K562 (cell line): ENCODE measurements around the gene ULBP2. TPM values are rescaled to one million over a fixed set of nuclear protein-coding genes. Genes with fewer than 3 reads are reported as not detected.
A peak's percentile ranks its signal among the peaks of the same experiment; 100 is the strongest.

Source experiments
- ATF3 ChIP-seq, 2 experiments: fragments of 450-650 bp in 1 of 2; sonication (generic) in 1 of 2; formaldehyde crosslinking in 1 of 2; IDR thresholded peaks in 1 of 2; conservative IDR thresholded peaks in 1 of 2; 2 replicates each; pipeline versions ENCODE4 v1.6.1 to v1.8.1; 2016 to 2023; ENCODE audit warnings: mild to moderate bottlenecking in 2 of 2, moderate library complexity in 2 of 2, inconsistent platforms in 1 of 2, missing genetic modification reagents in 1 of 2
- BRF2 ChIP-seq: IDR thresholded peaks from 3 replicates; pipeline ENCODE4 v1.6.1; 2011; ENCODE audit warnings: borderline replicate concordance, mild to moderate bottlenecking; ENCODE audit not compliant: insufficient read length, insufficient read depth
- CTBP1 ChIP-seq: fragments of 450-650 bp; IDR thresholded peaks from 2 replicates; pipeline ENCODE4 v1.6.1; 2016; ENCODE audit warnings: borderline replicate concordance
- ETV5 ChIP-seq: sonication (generic); formaldehyde crosslinking; IDR thresholded peaks from 2 replicates; pipeline ENCODE4 v1.4.0; 2020; ENCODE audit warnings: low read depth, mild to moderate bottlenecking, missing genetic modification reagents
- EWSR1 ChIP-seq: fragments of 450-650 bp; IDR thresholded peaks from 2 replicates; pipeline ENCODE4 v1.6.1; 2018; ENCODE audit warnings: borderline replicate concordance, mild to moderate bottlenecking, low read depth, moderate library complexity; ENCODE audit not compliant: partially characterized antibody
- GABPA ChIP-seq: fragments of 200-800 bp; sonication (Bioruptor generic); conservative IDR thresholded peaks from 2 replicates; pipeline ENCODE4 v1.6.1; 2016; ENCODE audit warnings: low read depth, missing genetic modification characterization, missing compliant biosample characterization
- GATAD2B ChIP-seq: fragments of 450-650 bp; IDR thresholded peaks from 2 replicates; pipeline ENCODE4 v1.6.1; 2017; ENCODE audit warnings: mild to moderate bottlenecking, borderline replicate concordance
- GTF2F1 ChIP-seq: IDR thresholded peaks from 2 replicates; pipeline ENCODE4 v1.6.1; 2011; ENCODE audit warnings: low read depth, low read length, improper control_type of control experiment
- ILF3 ChIP-seq: fragments of 450-650 bp; IDR thresholded peaks from 2 replicates; pipeline ENCODE4 v1.6.1; 2018; ENCODE audit warnings: antibody characterized with exemption, mild to moderate bottlenecking, moderate library complexity, borderline replicate concordance
- MBD1 ChIP-seq: fragments of 250-450 bp; sonication (Bioruptor Pico); IDR thresholded peaks from 2 replicates; pipeline ENCODE4 v1.8.0; 2022; ENCODE audit warnings: inconsistent platforms
- PCBP1 ChIP-seq: fragments of 200-400 bp; formaldehyde crosslinking; IDR thresholded peaks from 2 replicates; pipeline ENCODE4 v1.6.1; 2018; ENCODE audit warnings: mild to moderate bottlenecking, low read depth, low read length; ENCODE audit not compliant: poor library complexity, severe bottlenecking
- RBM14 ChIP-seq: fragments of 200-400 bp; formaldehyde crosslinking; IDR thresholded peaks from 2 replicates; pipeline ENCODE4 v1.6.1; 2018; ENCODE audit warnings: low read depth, mild to moderate bottlenecking, low read length, moderate library complexity, borderline replicate concordance; ENCODE audit not compliant: insufficient read depth
- SIN3B ChIP-seq: fragments of 450-650 bp; IDR thresholded peaks from 2 replicates; pipeline ENCODE4 v1.6.1; 2017; ENCODE audit warnings: low read depth, mild to moderate bottlenecking, moderate library complexity
- SMARCA5 ChIP-seq: fragments of 450-650 bp; IDR thresholded peaks from 2 replicates; pipeline ENCODE4 v1.6.1; 2016
- SRSF3 ChIP-seq: fragments of 200-400 bp; formaldehyde crosslinking; IDR thresholded peaks from 2 replicates; pipeline ENCODE4 v1.6.1; 2016; ENCODE audit warnings: mild to moderate bottlenecking, low read length, moderate library complexity; ENCODE audit not compliant: insufficient read depth
- ZBTB34 ChIP-seq: fragments of 250-450 bp; sonication (Bioruptor Pico); IDR thresholded peaks from 2 replicates; pipeline ENCODE4 v1.8.0; 2021; ENCODE audit warnings: mild to moderate bottlenecking, moderate library complexity
- ZFP1 ChIP-seq: fragments of 450-650 bp; formaldehyde crosslinking; IDR thresholded peaks from 2 replicates; pipeline ENCODE4 v1.4.0; 2020; ENCODE audit warnings: mild to moderate bottlenecking, mixed read lengths
- ZFPM2 ChIP-seq: fragments of 250-450 bp; sonication (Bioruptor Pico); IDR thresholded peaks from 2 replicates; pipeline ENCODE4 v1.5.1; 2022; ENCODE audit warnings: mild to moderate bottlenecking
- ZNF217 ChIP-seq: sonication (generic); formaldehyde crosslinking; IDR thresholded peaks from 2 replicates; pipeline ENCODE4 v1.8.0; 2022; ENCODE audit warnings: mild to moderate bottlenecking, missing genetic modification reagents
- ZNF41 ChIP-seq: fragments of 250-450 bp; sonication (Bioruptor Pico); conservative IDR thresholded peaks from 2 replicates; pipeline ENCODE4 v1.4.0; 2020; ENCODE audit warnings: mild to moderate bottlenecking
- ZNF561 ChIP-seq: fragments of 450-650 bp; formaldehyde crosslinking; conservative IDR thresholded peaks from 2 replicates; pipeline ENCODE4 v1.4.0; 2020; ENCODE audit warnings: mild to moderate bottlenecking, moderate library complexity
- ZNF75A ChIP-seq: fragments of 450-650 bp; formaldehyde crosslinking; IDR thresholded peaks from 2 replicates; pipeline ENCODE4 v1.4.0; 2020; ENCODE audit warnings: mild to moderate bottlenecking
- ZNF778 ChIP-seq: fragments of 450-650 bp; formaldehyde crosslinking; IDR thresholded peaks from 2 replicates; pipeline ENCODE4 v1.4.0; 2020; ENCODE audit warnings: mild to moderate bottlenecking, moderate library complexity
- polyA plus RNA-seq, 8 experiments: library from polyadenylated mRNA; depleted of rRNA in 4 of 8; stranded (reverse) in 5 of 8; unstranded in 3 of 8; fragments of >200 nt; fragmentation: Nextera tagmentation in 2 of 8; fragmentation: Illumina TruSeq in 1 of 8; extraction: Ambion mirVana in 2 of 8; extraction: Trizol in 1 of 8; gene quantifications; 2 replicates each; pipeline versions ENCODE4 v1.2.1 to v1.2.3, GENCODE V29; 2011 to 2014; ENCODE audit warnings: inconsistent platforms in 1 of 8, missing spikeins in 1 of 8
- total RNA-seq, 7 experiments: library from RNA; depleted of rRNA in 6 of 7; stranded (reverse); fragments of >200 nt in 6 of 7; fragmentation: Illumina TruSeq in 2 of 7; extraction: Trizol in 2 of 7; gene quantifications; 2 replicates each; pipeline versions ENCODE4 v1.2.1 to v1.2.3, GENCODE V29; 2011 to 2021; ENCODE audit warnings: low replicate concordance in 1 of 7

The ULBP2 gene
- total and polyA plus RNA-seq, 9 of the 15 experiments (the other 6 are each of a cell fraction or from before 2014, with no cell fraction given) = 0.50 to 5.3 (median 1.2) TPM

- TF ChIP-seq ZNF75A (no peak), ZNF41 (CRISPR knock-in tag) (no peak), MBD1 (CRISPR knock-in tag) (no peak), ZFPM2 (CRISPR knock-in tag) (no peak), BRF2 (no peak), ZNF778 (CRISPR knock-in tag) (no peak), CTBP1 (peak; percentile 56), ZBTB34 (no peak), ZNF561 (CRISPR knock-in tag) (no peak), GABPA (tag) (no peak), PCBP1 (no peak), ETV5 (CRISPR knock-in tag) (peak; percentile 65; the same call in 1 of the 2 replicates), SRSF3 (no peak), ZFP1 (CRISPR knock-in tag) (no peak), EWSR1 (no peak), ILF3 (no peak), GATAD2B (no peak), SIN3B (no peak), ZNF217 (CRISPR knock-in tag) (no peak), ATF3 (IDR thresholded peaks at IDR 0.05) (peak; percentile 95), ATF3 (CRISPR knock-in tag; conservative IDR thresholded peaks at IDR 0.05) (peak; percentile 89), RBM14 (no peak), SMARCA5 (0 out of 2 replicates have a peak, but pooled peaks have one; percentile 32), GTF2F1 (no peak)
Observed at GRCh38 chr6:149934249-149935156, 7.3 kb upstream of the ULBP2 start (continued).
